GM23338 (cell line): ENCODE results near the gene RHOB. TPM values are rescaled to one million over a fixed set of nuclear protein-coding genes. Genes with fewer than 3 reads are reported as not detected.

Experiments used
- ATAC-seq: fragments of 200-7000 bp; cut with Tn5 transposase; 3 replicates; pipeline ENCODE4 v1.9.1; 2020
- DNase-seq: peaks from one replicate; pipeline ENCODE4 v3.0.0-alpha.2; 2015; ENCODE audit warnings: low spot score
- H2AFZ ChIP-seq: fragments of 200-600 bp; sonication (generic); 2 replicates; pipeline ENCODE4 v1.8.0; 2016; ENCODE audit warnings: antibody characterized with exemption, mild to moderate bottlenecking, moderate library complexity
- H3F3A ChIP-seq: fragments of 200-600 bp; sonication (generic); replicated peaks from 2 replicates; pipeline ENCODE4 v1.8.0; 2017; ENCODE audit warnings: antibody characterized with exemption, mixed run types, low read depth
- H3K27ac ChIP-seq: fragments of 200-600 bp; sonication (generic); 2 replicates; pipeline ENCODE4 v1.6.1; 2016; ENCODE audit warnings: low read depth
- H3K27me3 ChIP-seq: fragments of 200-600 bp; sonication (generic); 2 replicates; pipeline ENCODE4 v1.8.0; 2016; ENCODE audit warnings: mild to moderate bottlenecking, mixed run types, moderate library complexity; ENCODE audit not compliant: insufficient read depth
- H3K36me3 ChIP-seq: fragments of 200-600 bp; sonication (generic); 2 replicates; pipeline ENCODE4 v1.8.0; 2016; ENCODE audit warnings: mild to moderate bottlenecking; ENCODE audit not compliant: insufficient read depth
- H3K4me1 ChIP-seq: fragments of 200-600 bp; sonication (generic); 2 replicates; pipeline ENCODE4 v1.8.0; 2016; ENCODE audit warnings: mild to moderate bottlenecking, moderate library complexity; ENCODE audit not compliant: insufficient read depth
- H3K4me2 ChIP-seq: fragments of 200-600 bp; sonication (generic); 2 replicates; pipeline ENCODE4 v1.7.1; 2017; ENCODE audit warnings: mixed run types
- H3K4me3 ChIP-seq: fragments of 200-600 bp; sonication (generic); 2 replicates; pipeline ENCODE4 v1.6.1; 2016; ENCODE audit warnings: mixed run types
- H3K79me2 ChIP-seq: fragments of 200-600 bp; sonication (generic); replicated peaks from 2 replicates; pipeline ENCODE4 v1.8.0; 2017; ENCODE audit warnings: mild to moderate bottlenecking; ENCODE audit not compliant: insufficient read depth
- H3K9me2 ChIP-seq: fragments of 200-600 bp; sonication (generic); 2 replicates; pipeline ENCODE4 v1.8.0; 2017; ENCODE audit not compliant: insufficient read depth
- H4K20me1 ChIP-seq: fragments of 200-600 bp; sonication (generic); replicated peaks from 2 replicates; pipeline ENCODE4 v1.8.0; 2017; ENCODE audit warnings: mild to moderate bottlenecking; ENCODE audit not compliant: insufficient read depth
- H3K27ac Mint-ChIP-seq: 2 replicates; pipeline ENCODE4 v1.8.0; 2020; ENCODE audit warnings: inconsistent platforms, mild to moderate bottlenecking, moderate library complexity, mixed read lengths
- H3K27me3 Mint-ChIP-seq: 3 replicates; pipeline ENCODE4 v1.8.0; 2022; ENCODE audit warnings: low read depth, mild to moderate bottlenecking, moderate library complexity, mixed read lengths, inconsistent platforms; ENCODE audit not compliant: insufficient read depth, poor library complexity
- H3K36me3 Mint-ChIP-seq: 3 replicates; pipeline ENCODE4 v1.8.0; 2021; ENCODE audit warnings: low read depth, mild to moderate bottlenecking, inconsistent platforms, moderate library complexity, mixed read lengths
- H3K4me1 Mint-ChIP-seq: 3 replicates; pipeline ENCODE4 v1.8.0; 2020; ENCODE audit warnings: mild to moderate bottlenecking, inconsistent platforms, mixed read lengths
- H3K4me3 Mint-ChIP-seq: 3 replicates; pipeline ENCODE4 v1.8.0; 2021; ENCODE audit warnings: moderate library complexity, mild to moderate bottlenecking, inconsistent platforms, mixed read lengths
- H3K9me3 Mint-ChIP-seq: 3 replicates; pipeline ENCODE4 v1.8.0; 2020; ENCODE audit warnings: moderate library complexity, mild to moderate bottlenecking, inconsistent platforms, mixed read lengths
- EZH2 ChIP-seq: fragments of 200-600 bp; sonication (generic); IDR thresholded peaks from one replicate; pipeline ENCODE4 v1.8.0; 2017; ENCODE audit warnings: antibody characterized with exemption, mild to moderate bottlenecking, low read depth; ENCODE audit not compliant: unreplicated experiment
- POLR2AphosphoS5 ChIP-seq: IDR thresholded peaks from 2 replicates; pipeline ENCODE4 v1.6.1; 2016; ENCODE audit warnings: antibody characterized with exemption, low read depth
- ZNF331 ChIP-seq: fragments of 250-450 bp; sonication (Bioruptor Pico); IDR thresholded peaks from 2 replicates; pipeline ENCODE4 v1.5.0; 2020; ENCODE audit warnings: low read depth, mild to moderate bottlenecking, moderate library complexity
- polyA plus RNA-seq: library from polyadenylated mRNA; unstranded; fragments of >200 nt; fragmentation: Nextera tagmentation; extraction: Ambion mirVana; gene quantifications from 2 replicates; pipeline ENCODE4 v1.2.1, GENCODE V29; 2016
- total RNA-seq: library from RNA; depleted of rRNA; stranded (reverse); fragments of >200 nt; shearing (Covaris generic); gene quantifications from 2 replicates; pipeline ENCODE4 v1.2.3, GENCODE V29; 2014
- TF ChIP-seq, protein P1 (sequence below): IDR thresholded peaks from one replicate; pipeline ENCODE4 v1.6.1; 2018; ENCODE audit warnings: antibody characterized with exemption; ENCODE audit not compliant: unreplicated experiment
- TF ChIP-seq, protein P2 (sequence below): IDR thresholded peaks from 2 replicates; pipeline ENCODE4 v1.6.1; 2016; ENCODE audit warnings: antibody characterized with exemption
- TF ChIP-seq, protein P3 (sequence below): fragments of 250-450 bp; sonication (Bioruptor Pico); IDR thresholded peaks from 2 replicates; pipeline ENCODE4 v1.5.0; 2020; ENCODE audit warnings: mild to moderate bottlenecking, moderate library complexity

The RHOB gene
- total and polyA plus RNA-seq, 2 experiments from 2014 or later: 6.6 to 26.9 TPM

DNA sequence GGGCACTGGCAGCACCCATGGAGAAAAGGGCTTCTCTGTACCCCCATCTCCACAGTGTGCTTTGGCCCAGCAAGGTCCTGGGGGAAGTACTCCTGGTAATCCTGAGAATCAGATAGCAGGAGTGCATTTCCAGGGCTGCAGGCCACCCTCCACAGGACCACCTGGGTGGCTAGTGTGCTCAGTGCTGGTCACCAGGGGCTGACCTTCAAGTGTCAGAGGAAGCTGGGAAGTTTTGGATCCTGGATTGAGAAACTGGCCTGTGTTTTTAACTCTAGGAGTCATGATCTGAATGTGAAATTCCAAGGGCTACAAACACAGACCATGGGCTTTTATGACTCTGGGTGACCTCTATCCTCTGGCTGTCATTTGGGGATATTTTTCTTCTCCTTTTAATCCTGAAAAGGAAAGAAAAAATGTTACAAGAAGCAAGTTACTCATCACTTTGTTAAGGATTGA, 9.3 kb downstream of the RHOB start:
- no peaks in the 10 kb centered on the region for H3K79me2 ChIP-seq
- no peaks in the 10 kb centered on the region for H4K20me1 ChIP-seq
- TF ChIP-seq, protein P1, sequence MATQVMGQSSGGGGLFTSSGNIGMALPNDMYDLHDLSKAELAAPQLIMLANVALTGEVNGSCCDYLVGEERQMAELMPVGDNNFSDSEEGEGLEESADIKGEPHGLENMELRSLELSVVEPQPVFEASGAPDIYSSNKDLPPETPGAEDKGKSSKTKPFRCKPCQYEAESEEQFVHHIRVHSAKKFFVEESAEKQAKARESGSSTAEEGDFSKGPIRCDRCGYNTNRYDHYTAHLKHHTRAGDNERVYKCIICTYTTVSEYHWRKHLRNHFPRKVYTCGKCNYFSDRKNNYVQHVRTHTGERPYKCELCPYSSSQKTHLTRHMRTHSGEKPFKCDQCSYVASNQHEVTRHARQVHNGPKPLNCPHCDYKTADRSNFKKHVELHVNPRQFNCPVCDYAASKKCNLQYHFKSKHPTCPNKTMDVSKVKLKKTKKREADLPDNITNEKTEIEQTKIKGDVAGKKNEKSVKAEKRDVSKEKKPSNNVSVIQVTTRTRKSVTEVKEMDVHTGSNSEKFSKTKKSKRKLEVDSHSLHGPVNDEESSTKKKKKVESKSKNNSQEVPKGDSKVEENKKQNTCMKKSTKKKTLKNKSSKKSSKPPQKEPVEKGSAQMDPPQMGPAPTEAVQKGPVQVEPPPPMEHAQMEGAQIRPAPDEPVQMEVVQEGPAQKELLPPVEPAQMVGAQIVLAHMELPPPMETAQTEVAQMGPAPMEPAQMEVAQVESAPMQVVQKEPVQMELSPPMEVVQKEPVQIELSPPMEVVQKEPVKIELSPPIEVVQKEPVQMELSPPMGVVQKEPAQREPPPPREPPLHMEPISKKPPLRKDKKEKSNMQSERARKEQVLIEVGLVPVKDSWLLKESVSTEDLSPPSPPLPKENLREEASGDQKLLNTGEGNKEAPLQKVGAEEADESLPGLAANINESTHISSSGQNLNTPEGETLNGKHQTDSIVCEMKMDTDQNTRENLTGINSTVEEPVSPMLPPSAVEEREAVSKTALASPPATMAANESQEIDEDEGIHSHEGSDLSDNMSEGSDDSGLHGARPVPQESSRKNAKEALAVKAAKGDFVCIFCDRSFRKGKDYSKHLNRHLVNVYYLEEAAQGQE: no peak
- TF ChIP-seq ZNF331: no peak
- TF ChIP-seq, protein P2, sequence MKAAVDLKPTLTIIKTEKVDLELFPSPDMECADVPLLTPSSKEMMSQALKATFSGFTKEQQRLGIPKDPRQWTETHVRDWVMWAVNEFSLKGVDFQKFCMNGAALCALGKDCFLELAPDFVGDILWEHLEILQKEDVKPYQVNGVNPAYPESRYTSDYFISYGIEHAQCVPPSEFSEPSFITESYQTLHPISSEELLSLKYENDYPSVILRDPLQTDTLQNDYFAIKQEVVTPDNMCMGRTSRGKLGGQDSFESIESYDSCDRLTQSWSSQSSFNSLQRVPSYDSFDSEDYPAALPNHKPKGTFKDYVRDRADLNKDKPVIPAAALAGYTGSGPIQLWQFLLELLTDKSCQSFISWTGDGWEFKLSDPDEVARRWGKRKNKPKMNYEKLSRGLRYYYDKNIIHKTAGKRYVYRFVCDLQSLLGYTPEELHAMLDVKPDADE: no peak
- no peak for TF ChIP-seq POLR2AphosphoS5
- TF ChIP-seq, protein P3, sequence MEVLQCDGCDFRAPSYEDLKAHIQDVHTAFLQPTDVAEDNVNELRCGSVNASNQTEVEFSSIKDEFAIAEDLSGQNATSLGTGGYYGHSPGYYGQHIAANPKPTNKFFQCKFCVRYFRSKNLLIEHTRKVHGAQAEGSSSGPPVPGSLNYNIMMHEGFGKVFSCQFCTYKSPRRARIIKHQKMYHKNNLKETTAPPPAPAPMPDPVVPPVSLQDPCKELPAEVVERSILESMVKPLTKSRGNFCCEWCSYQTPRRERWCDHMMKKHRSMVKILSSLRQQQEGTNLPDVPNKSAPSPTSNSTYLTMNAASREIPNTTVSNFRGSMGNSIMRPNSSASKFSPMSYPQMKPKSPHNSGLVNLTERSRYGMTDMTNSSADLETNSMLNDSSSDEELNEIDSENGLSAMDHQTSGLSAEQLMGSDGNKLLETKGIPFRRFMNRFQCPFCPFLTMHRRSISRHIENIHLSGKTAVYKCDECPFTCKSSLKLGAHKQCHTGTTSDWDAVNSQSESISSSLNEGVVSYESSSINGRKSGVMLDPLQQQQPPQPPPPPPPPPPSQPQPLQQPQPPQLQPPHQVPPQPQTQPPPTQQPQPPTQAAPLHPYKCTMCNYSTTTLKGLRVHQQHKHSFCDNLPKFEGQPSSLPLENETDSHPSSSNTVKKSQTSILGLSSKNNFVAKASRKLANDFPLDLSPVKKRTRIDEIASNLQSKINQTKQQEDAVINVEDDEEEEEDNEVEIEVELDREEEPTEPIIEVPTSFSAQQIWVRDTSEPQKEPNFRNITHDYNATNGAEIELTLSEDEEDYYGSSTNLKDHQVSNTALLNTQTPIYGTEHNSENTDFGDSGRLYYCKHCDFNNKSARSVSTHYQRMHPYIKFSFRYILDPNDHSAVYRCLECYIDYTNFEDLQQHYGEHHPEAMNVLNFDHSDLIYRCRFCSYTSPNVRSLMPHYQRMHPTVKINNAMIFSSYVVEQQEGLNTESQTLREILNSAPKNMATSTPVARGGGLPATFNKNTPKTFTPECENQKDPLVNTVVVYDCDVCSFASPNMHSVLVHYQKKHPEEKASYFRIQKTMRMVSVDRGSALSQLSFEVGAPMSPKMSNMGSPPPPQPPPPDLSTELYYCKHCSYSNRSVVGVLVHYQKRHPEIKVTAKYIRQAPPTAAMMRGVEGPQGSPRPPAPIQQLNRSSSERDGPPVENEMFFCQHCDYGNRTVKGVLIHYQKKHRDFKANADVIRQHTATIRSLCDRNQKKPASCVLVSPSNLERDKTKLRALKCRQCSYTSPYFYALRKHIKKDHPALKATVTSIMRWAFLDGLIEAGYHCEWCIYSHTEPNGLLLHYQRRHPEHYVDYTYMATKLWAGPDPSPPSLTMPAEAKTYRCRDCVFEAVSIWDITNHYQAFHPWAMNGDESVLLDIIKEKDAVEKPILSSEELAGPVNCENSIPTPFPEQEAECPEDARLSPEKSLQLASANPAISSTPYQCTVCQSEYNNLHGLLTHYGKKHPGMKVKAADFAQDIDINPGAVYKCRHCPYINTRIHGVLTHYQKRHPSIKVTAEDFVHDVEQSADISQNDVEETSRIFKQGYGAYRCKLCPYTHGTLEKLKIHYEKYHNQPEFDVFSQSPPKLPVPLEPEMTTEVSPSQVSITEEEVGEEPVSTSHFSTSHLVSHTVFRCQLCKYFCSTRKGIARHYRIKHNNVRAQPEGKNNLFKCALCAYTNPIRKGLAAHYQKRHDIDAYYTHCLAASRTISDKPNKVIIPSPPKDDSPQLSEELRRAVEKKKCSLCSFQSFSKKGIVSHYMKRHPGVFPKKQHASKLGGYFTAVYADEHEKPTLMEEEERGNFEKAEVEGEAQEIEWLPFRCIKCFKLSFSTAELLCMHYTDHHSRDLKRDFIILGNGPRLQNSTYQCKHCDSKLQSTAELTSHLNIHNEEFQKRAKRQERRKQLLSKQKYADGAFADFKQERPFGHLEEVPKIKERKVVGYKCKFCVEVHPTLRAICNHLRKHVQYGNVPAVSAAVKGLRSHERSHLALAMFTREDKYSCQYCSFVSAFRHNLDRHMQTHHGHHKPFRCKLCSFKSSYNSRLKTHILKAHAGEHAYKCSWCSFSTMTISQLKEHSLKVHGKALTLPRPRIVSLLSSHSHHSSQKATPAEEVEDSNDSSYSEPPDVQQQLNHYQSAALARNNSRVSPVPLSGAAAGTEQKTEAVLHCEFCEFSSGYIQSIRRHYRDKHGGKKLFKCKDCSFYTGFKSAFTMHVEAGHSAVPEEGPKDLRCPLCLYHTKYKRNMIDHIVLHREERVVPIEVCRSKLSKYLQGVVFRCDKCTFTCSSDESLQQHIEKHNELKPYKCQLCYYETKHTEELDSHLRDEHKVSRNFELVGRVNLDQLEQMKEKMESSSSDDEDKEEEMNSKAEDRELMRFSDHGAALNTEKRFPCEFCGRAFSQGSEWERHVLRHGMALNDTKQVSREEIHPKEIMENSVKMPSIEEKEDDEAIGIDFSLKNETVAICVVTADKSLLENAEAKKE (CRISPR knock-in tag): no peak
- TF ChIP-seq EZH2: no peak
- peaks cover 14% of the 10 kb centered on the region for H3K4me1 Mint-ChIP-seq
- H3K4me1 ChIP-seq: peaks cover 5% of the 10 kb centered on the region; the same call in 1 of the 2 replicates
- no peak overlapping the region for H3K4me3 ChIP-seq
- no peaks in the 10 kb centered on the region; the same call in 2 of the 3 replicates for H3K9me3 Mint-ChIP-seq
- H3K27ac Mint-ChIP-seq: no peak overlapping the region
- H3K27ac ChIP-seq: no peak overlapping the region
- no peak overlapping the region for H2AFZ ChIP-seq
- H3K4me2 ChIP-seq: no peak overlapping the region
- no peaks in the 10 kb centered on the region for H3K36me3 ChIP-seq
- peaks cover 4% of the 10 kb centered on the region for H3K27me3 Mint-ChIP-seq
- H3F3A ChIP-seq: no peaks in the 10 kb centered on the region
- H3K9me2 ChIP-seq: no peaks in the 10 kb centered on the region
- H3K27me3 ChIP-seq: peaks cover 9% of the 10 kb centered on the region
- H3K36me3 Mint-ChIP-seq: no peaks in the 10 kb centered on the region
- DNase-seq (no peak), ATAC-seq (no peak)
- no peak overlapping the region for H3K4me3 Mint-ChIP-seq
